NOMO-1 (cell line): ENCODE results near the gene C15orf39.
"Not testable (repeated sequence)": the region's sequence is repeated elsewhere in the genome, so short reads cannot be mapped to it uniquely, and the experiment has no call there.

ENCODE experiments used
- DNase-seq, 2 experiments: peaks; one replicate each; lab custom pipeline; 2025; ENCODE audit not compliant: unreplicated experiment in 2 of 2; lab: John Stamatoyannopoulos, UW

The C15orf39 gene

DNA sequence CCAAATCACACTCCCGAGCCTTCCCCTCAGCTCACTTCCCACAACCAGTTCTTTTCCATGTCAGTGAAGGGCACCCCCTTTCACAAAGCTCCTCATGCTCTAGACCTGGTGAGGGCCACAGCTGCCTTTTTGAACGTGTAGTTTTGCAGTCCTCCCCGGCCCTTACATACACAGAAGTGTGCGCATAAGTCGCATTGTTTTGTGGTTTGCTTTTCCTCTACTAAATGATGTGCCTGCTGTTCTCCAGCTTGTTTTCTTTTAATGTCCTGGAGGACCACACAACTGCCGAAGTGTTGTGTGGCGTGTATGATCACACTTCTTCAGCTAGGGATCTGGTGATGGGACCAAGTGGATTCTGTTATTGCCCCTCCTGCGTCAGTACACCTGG lies 7.6 kb downstream of the C15orf39 start:
- no peak for DNase-seq

GRCh38 chr15:75210811-75211230 lies 9.1 kb downstream of the C15orf39 start:
- no peak for DNase-seq

DNA sequence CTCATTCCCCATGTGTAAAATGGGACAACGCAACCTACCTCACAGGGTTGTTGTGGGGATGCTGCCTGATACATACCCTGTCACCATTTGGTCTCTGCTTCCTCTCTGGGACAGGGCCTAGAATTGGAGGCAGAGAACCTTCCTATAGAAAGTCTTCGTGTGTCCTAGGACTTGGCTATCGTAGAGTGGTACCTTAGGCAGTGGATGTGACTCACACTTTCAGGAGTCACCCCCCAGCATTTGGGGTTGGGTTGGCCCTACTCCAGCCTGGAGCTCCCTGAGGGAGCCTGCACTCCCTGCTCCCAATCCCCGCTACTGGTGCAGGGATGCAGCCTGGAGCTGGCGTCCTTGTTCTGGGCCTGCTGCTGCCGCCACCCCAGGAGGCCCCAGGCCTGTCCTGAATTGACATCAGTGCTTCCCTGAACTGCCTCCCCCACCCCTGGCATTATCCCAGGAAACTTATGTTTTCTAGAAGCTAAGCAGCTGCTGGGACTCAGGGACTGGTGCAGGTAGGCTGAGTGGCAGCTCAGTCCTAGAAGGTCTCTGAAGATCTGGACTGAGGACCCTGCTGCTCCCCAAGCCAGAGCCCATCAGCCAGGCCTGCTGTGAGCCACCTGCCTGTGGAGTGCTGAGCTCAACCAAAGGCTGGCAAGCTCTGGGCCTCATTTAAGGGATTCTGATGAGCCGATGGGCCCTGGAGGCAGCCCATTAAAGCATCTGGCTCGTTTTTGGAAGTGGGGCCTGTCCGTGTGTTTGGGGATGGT lies 9.9 kb downstream of the C15orf39 start:
- DNase-seq, result no peak

- no peak for DNase-seq
These were observed 10.6 kb downstream of the C15orf39 start for GRCh38 chr15:75212200-75212858.

DNA sequence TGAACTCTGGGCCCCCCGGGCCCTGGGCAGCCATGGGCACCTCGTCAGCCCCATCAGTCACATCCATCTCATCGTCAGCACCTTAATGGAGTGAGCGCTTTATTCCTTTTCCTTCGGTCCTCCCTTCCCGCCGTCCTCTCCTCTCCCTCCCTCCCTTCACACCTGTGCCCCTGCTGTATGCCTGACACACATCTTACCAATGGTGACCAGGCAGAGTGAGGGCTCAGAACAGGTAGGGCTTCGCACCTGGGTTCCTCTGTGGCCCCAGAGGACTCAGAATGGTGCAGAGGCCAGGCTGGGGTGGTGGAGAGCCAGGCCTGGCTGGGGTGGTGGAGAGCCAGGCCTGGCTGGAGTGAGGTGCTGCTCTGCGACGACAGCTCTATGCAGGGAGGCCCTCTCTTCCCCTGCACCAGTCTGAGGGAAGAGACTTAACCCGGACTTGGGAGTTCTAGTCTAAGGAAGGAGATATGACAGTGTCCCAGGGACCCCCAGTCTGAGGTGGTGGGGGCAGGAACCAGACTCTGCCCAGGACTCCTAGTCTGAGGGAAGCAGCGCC lies 11.6 kb downstream of the C15orf39 start:
- no peak for DNase-seq

DNA sequence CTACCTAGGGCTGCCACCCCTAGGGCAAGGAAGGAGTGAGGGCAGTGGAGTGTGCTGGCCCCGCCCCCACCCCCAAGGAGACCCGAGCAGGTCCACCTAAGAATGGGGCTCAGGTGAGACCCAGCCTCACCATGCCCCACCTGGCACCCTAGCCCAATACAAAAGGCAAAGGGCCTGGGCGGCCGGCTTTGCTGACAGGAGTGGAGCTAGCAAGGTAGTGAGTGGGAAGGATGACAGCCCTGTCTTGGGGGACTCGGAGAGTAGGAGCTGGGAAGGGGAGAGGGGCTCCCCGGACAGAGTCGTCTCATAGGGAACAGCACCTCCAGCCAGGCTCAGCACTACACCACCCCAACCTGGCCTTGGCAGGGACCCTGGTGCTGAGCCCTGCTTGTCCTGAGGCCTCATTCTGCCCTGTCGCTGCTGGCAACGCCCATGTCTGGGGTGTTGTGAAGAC lies 12.1 kb downstream of the C15orf39 start:
- DNase-seq, result no peak

DNA sequence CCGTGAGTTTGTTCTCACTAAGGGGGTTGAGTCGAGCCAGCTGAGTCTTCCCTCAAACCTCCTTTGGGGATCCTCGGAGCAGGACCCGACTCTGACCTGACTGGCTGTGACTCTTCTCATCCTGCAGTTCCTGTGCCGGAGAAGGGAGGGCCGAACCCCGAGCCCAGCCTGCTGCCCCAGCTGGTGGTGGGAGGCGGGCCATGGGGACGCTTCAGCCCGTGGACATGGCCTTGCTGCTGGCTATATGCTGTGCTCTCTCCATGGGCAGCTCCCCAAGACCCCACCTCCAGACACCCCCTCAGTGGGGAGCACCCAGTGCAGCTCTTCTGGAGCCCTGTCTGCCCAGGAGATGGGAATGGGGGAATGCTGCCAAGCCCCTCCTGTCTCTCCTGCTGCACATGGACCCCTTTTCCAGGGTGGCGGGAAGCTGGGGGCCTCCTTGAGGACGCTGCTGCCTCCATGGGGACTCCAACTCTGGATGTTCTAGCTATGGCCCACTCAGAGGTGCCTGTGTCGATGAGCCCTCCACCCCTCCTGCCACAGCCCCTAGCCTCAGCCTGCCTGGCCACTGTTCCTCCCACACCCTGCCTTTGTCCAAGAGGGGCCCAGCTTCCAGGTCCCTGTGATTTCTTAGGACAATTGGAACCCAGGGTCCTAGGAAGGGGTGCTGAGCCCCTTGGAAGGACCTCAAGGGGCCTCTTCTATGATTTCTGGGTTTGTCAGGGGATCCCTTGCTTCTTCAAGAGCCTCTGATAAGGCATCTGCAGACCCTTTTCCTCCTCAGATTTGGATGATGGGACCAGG lies 12.8 kb downstream of the C15orf39 start:
- DNase-seq, result no peak

GRCh38 chr15:75215107-75216004 lies 13.7 kb downstream of the C15orf39 start:
- DNase-seq, result no peak

- no peak for DNase-seq
These were observed 15.3 kb downstream of the C15orf39 start for GRCh38 chr15:75217012-75217411.

GRCh38 chr15:75217574-75217973 lies 15.9 kb downstream of the C15orf39 start:
- DNase-seq, result not testable (repeated sequence)

- peak in 1 of 2 experiments; percentile 40 for DNase-seq
These were observed 17.8 kb downstream of the C15orf39 start for GRCh38 chr15:75219507-75219929.

GRCh38 chr15:75223688-75224087 lies 22.0 kb downstream of the C15orf39 start:
- no peak for DNase-seq

DNA sequence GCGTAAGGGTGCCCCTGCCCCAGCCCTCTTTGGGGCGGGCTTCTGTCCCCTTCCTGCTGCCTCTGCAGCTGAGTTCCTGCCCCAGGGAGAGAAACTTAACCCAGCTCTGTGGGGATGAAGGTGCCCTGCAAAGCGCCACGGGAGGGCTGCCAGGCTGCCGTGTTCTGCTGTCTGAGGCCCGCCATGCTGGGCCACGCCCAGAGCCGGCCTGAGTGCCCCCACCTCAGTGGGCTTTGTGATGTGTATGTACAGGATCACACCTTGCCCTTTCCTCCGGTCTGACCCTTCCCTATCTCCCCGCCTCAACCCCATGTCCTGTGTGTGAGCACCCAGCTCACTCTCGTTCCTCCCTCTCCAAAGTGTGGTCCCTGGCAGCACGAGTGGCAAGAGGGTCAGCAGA lies 22.6 kb downstream of the C15orf39 start:
- no peak for DNase-seq

DNA sequence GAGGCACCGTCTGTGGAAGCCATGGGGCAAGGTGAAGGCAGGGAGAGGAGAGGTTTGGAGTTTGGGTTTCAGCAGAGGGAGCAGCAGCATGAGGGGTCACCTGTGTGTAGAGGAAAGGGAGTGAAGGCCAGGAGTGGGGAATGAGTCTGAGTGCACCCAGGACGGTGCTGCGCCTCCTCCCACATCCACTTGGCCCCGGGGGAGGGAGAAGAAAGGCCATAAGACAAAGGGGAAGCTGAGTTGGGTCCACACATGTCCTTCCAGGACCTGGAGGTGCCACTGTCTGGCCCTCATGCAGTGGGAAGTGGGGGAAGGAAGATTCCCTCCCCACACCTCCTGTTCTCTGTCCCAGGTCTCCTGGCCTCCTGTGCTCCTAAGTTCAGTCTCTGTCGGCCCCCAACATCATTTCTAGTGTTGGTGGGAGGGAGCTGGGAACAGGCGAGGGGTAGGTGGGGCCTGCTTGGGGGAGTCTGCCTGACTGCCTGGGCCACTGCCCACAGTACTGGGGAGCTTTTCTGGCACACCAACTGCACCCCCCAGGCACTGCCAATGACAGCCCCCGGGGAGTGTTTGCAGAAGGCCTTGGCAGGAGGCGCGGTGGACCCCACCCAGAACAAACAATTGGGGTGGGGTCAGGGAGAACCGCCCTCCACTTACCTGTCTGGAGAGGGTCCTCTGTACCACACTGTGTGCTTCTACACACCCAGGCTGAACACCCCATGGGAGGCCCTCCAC lies 23.6 kb downstream of the C15orf39 start:
- not testable (repeated sequence) for DNase-seq

- no peak for DNase-seq
These were observed 24.5 kb downstream of the C15orf39 start for GRCh38 chr15:75225951-75226732.

- DNase-seq, result not testable (repeated sequence)
These were observed 25.4 kb downstream of the C15orf39 start for GRCh38 chr15:75227112-75227511.

GRCh38 chr15:75227663-75228280 lies 26.1 kb downstream of the C15orf39 start:
- no peak for DNase-seq

DNA sequence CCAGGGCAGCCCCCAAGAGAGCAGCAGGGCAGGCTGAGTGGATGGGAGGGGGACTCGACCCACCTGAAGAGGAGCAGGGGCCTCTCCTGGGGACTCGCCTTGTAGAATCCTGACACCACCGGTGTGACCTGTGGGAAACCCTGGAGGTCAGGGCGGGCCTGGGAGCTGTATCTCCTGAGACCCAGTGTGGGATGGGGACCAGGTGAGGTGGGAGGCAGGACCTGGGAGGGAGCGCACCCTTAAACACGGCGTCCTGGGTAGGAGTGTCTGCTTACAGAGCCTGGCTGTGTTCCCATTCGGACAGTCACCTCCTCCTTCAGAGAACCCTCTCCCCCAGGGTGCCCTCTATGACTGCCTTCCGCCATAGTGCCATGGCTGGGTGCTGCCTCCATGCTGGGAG lies 27.1 kb downstream of the C15orf39 start:
- DNase-seq, result no peak
